Measurements from ENCODE around the gene SLC34A2.
"Not testable (repeated sequence)": the region's sequence is repeated elsewhere in the genome, so short reads cannot be mapped to it uniquely, and the experiment has no call there.

SLC34A2 gene, protein sequence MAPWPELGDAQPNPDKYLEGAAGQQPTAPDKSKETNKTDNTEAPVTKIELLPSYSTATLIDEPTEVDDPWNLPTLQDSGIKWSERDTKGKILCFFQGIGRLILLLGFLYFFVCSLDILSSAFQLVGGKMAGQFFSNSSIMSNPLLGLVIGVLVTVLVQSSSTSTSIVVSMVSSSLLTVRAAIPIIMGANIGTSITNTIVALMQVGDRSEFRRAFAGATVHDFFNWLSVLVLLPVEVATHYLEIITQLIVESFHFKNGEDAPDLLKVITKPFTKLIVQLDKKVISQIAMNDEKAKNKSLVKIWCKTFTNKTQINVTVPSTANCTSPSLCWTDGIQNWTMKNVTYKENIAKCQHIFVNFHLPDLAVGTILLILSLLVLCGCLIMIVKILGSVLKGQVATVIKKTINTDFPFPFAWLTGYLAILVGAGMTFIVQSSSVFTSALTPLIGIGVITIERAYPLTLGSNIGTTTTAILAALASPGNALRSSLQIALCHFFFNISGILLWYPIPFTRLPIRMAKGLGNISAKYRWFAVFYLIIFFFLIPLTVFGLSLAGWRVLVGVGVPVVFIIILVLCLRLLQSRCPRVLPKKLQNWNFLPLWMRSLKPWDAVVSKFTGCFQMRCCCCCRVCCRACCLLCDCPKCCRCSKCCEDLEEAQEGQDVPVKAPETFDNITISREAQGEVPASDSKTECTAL

DNA sequence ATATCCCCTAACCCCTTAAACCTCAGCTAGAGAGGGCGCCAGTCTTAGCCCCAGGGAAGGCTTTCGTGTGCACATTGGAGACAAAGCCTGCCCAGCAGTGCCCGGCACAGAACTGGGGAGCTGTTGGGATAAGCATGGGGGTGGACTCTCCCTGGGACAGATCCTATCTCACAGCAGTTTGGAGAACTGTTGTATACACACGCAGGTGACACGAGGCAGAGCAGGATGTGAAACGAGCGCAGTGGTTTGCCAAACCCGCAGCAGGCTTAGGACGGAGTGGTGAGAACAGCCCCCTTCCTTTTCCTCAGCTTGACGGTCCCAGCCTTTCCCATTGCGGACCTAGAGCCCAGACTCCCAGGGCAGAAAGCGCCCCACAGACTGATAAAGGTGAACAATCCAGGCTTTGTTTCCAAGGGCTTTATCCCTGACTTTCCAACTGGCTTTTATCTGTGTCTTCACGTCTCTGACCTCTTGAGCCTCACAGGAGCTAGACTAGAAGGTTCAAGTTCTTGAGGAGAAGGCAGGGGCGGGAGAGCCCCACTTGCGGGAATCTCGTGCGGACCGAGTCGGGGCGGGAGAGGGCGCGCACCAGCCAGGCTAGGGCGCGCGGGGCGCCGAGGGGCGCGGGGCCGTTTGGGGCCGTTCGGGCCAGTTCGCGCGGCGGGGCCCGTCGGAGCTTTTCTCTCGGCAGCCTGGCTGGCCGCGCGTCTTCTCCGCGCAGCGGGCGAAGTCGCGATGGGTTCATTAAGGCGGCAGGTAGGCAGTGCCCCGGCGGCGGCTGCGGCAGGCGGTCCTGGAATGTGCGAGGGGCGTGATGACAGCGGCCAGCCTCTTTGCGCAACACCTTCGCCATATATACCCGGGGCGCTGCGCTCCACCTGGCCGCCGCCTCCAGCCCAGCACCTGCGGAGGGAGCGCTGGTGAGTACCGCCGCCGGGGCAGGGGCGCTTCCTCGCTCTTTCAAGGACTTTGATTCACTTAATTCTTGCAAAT is at the start of gene SLC34A2:
TSS of gene SLC34A2 (plus strand) at position 881 of the 993 bp plus-strand sequence. CDS start 6,650 bp downstream, outside the sequence.
- DNase-seq, result no peak

DNA sequence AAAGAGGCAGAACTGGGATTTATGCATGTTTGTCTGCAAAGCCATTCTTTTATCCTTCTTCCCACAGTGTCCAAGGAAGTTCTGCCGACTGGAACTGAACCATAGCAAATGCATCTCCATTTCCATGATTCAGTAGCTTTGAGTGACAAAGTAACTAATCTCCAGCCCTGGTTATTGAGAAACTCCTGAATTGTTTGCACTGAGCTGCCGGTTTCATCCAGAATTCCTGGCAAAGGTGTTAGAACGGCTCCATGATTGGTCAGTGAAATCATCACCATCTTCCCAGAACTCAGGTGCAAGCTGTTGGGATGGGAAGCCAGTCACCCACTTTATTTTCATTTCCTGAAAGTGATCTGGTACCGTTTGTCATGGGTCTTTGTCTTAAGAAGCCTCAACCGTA is 47.0 kb upstream of the SLC34A2 start:
- DNase-seq, result no peak

GRCh38 chr4:25609976-25610375 is 45.7 kb upstream of the SLC34A2 start:
- DNase-seq, result no peak

GRCh38 chr4:25613613-25614012 is 42.0 kb upstream of the SLC34A2 start:
- not testable (repeated sequence) for DNase-seq

GRCh38 chr4:25614807-25615206 is 40.8 kb upstream of the SLC34A2 start:
- DNase-seq, result no peak

DNA sequence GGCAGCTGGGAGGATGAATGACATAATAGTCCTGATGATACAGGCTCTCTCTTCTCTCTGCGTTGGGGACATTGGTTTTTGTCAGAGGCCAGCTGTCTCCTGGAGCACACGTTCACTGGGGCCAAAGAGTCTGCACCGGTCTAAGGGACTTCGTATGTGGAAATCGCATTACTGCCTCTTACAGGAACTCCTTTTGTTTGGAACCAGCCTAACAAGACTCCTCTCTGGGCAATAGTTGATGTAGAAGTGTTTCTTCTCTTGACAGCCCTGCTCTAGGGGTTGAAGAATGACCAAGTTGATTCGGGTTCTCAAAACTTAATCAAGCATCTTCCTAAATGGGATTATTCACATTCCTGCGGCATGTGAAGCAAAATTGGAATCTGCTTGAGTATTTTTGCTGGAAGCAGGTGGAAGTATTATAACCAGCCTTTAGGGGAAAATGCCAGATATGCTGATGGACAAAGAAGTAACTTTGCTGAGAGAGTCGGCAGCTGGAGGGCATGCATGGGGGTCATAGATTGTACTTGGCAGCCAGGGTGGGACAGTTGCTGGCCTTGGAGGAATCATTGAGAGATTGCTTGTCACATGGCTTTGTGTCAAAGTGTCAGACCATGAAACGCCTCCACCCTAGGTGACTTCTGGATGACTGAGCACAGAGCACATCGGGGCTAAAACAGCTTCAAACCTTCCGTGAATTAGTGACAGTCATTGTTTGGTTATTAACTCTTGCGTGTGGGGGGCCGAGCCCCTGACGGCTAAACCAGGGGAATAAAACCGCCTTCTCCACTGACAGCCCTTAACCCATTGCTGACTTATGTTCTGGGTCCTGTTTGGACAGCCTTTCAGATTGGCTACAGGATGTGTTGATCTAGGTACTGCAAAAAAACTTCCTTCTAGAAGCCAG is 34.4 kb upstream of the SLC34A2 start:
- no peak for DNase-seq

- no peak for DNase-seq
Observed at GRCh38 chr4:25624616-25625015, 31.0 kb upstream of the SLC34A2 start.

DNA sequence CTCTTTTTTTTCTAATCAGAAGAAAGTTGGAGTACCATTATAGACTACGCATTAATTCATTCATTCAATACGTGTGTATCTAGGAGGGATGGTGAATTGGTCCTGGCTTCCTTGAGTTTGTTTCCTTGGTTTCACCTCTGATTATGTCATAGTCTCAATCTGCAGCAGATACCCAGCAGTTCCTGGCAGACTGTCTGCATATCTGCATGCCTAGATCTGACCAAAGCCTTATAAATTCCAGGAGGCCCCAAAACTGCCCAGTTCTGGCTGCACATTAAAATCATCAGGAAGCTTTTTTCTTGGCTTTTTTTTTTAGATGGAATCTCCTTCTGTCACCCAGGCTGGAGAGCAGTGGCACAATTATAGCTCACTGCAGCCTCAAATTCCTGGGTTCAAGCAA is 27.2 kb upstream of the SLC34A2 start:
- no peak for DNase-seq

DNA sequence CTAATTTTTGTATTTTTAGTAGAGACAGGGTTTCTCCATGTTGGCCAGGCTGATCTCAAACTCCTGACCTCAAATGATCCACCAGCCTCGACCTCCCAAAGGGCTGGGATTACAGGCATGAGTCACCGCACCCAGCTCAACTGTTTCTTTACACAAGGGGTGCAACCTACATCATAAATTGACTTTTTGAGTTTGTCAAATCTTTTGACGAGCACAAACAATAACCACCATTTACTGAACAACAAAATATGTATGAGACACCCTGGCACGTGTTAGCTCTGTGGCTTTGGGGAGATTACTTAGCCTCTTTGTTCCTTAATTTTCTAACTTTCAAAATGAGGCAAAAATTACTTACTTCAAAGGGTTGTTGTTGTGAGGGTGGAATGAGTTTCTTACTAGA is 23.5 kb upstream of the SLC34A2 start:
- no peak for DNase-seq

GRCh38 chr4:25633541-25633940 is 22.1 kb upstream of the SLC34A2 start:
- DNase-seq, result no peak

DNA sequence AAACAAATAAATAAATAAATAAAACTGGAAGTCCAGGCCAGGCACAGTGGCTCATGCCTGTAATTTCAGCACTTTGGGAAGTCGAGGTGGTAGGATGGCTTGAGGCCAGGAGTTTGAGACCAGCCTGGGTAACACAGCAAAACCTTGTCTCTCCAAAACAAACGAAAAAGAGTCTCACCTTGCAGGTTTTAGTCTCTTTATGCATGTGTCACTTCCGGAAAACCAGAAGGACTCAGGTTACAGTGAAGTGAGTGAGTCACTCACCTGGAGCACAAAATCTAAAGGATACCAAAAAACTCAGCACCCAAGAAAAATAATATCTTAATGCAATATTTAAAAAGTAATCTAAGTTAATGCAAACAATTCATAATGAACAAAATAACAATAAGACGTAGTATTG is 20.1 kb upstream of the SLC34A2 start:
- no peak for DNase-seq

- DNase-seq, result no peak
Observed at GRCh38 chr4:25637581-25638220, 17.9 kb upstream of the SLC34A2 start.

- DNase-seq, result no peak
Observed at GRCh38 chr4:25638221-25638601, 17.4 kb upstream of the SLC34A2 start.

- DNase-seq, result no peak
Observed at GRCh38 chr4:25638806-25639205, 16.8 kb upstream of the SLC34A2 start.

DNA sequence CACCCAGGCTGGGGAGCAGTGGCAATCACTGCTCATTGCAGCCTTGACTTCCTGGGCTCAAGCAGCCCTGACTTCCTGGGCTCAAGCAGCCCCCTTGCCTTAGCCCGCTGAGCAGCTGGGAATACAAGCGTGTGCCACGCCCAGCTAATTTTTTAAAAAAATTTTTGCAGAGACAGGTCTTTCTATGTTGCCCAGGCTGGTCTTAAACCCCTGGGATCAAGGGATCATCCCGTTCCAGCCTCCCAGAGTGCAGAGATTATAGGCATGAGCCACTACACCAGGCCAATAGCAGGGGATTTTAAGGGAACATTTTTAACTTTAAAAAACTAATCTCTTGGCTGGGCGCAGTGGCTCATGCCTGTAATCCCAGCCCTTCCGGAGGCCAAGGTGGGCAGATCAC is 5.3 kb upstream of the SLC34A2 start:
- DNase-seq, result no peak

DNA sequence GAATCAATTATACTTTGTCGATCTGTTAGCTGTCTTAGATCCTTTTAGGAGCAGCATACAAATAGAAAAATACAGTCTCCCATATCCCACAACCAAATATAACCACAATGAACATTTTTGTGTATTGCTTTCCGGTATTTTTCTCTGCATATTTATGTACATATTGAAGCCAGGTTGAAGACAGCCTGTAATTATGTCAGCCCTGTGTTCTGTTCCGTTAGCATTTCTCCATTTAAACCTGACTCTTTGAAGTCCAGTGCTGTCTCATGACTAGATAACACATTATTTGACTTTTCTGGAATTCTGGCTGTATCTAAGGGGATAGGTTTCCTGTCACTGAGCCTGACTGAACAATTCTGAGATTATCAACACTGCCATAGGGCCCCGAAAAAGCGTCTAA is 4.0 kb upstream of the SLC34A2 start:
- no peak for DNase-seq

DNA sequence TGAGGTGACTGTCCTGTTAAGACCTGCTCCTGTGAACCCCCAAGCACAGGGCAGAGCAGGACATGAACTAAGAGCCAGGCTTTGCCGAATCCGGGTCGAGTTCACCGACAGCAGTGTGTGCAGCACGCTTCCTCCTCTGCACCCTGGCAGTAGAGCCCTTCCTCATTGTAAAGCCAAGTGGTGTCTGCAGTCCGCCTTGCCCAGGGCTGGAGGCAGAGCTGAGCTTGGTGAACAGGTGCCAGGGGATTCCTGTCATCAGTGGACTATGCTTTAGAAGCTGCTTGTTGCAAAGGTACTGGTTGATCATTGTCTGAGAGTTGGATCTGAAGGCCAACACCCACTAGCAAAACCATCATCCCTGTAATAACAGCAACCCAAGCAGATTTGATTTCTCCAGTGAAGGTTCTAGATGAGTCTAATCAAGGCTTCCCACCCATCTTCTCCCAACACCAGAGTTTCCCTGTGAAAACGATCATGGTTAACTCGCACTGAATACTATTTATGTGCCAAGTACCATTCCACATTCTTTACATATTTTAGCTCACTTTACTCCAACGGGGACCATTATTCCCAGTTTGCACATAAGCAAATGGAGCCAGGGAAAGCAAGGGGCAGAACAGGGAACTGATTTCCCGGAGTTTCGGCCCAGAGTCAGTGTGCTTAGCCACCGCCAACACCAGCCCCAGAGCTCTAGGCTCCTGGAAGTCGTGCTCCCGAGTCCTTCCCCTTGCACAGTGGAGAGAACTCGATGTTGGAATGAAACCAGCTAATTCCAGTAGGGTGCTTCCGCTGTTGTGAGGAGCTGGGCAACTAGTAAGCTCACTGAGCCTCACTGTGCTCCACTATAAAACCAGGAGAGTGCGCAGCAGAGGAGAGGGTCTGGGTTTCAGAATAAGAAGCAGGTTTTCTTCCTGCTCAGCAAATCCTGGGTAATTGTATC is 1.4 kb upstream of the SLC34A2 start:
- DNase-seq, result no peak

DNA sequence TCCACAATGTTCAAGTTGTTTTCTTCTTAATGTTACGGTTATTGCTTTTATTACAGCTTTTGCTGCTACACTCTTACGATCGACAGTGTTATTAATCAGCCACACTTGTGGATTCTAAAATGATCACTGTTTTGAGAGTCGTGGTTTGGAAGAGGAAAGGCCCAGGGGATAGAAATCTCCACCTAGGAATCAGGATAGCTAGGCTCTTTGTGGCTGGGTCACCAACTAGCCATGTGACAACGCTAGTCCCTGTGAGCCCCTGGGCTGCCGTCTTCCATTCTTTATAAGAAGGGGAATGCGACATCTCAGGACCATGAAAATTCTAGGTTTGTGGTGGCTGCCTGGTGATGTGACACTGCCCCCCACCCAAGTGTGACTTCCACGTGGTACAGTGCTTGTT is 380 bp downstream of the SLC34A2 start:
- DNase-seq, result no peak

DNA sequence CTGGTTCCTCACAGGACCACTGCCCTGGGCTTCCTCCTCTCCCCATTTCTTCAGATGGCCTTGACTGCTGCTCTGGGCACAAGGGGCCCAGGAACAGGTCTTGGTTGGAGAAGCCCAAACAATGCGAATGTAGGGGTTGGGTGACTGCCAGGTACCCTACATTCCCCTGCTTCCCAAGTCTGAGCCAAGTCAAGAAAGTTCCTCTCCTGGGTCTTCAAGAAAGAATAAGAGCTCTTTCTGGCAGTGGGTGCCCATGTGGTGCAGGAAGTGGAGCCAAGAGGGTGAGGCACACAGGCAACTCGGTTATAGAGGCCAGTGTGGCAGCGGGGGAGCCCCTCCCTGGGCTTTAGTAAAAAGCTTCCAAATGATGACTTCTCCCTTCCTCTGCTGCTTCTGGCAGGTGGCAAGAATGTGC is 2.7 kb downstream of the SLC34A2 start:
- no peak for DNase-seq

- no peak for DNase-seq
Observed at GRCh38 chr4:25658777-25659176, 3.1 kb downstream of the SLC34A2 start.

All from GOT3 (cell line).